HG02759 (cell line): ENCODE data around the gene HSF4.

ENCODE experiments used
- ATAC-seq: cut with Tn5 transposase; IDR thresholded peaks from one replicate; pipeline ENCODE4 v1.9.1; 2021; ENCODE audit warnings: mild to moderate bottlenecking, moderate library complexity; ENCODE audit not compliant: unreplicated experiment

Gene HSF4

GRCh38 chr16:67150047-67150832 is 14.3 kb upstream of the HSF4 start:
- ATAC-seq = peak; percentile 47

DNA sequence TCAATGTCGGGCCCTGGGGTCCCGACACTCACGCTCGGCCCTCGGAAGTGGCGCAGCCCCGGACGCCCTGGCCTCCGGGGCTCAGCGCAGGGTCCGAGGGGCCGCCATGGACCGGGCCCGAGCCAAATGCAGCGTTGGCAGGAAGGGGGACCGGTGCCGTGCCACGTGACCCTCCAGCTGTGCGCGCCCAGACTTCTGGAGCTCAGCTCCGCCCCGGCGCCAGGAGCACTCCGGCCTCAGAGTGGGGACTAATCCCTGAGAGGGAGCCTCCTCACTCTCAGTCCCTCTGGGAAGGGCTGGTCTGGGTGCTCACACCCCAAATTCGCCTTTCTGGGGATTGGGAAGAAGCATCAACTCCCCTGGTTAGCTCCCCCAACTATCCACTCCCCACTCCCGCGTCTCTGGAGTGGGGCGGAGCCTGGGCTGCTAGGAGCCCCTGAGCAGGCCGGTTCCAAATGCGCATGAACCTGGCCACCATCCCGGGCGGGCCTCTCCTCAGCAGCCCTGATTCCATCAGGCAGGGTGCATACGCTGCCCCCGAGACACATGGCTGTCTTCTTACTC is 13.6 kb upstream of the HSF4 start, which contains the start of gene B3GNT9:
Gene B3GNT9, minus strand, starts transcription at position 166 of the 564 bp plus-strand sequence. CDS start 513 bp downstream, outside the sequence.
- ATAC-seq = peak; percentile 42

DNA sequence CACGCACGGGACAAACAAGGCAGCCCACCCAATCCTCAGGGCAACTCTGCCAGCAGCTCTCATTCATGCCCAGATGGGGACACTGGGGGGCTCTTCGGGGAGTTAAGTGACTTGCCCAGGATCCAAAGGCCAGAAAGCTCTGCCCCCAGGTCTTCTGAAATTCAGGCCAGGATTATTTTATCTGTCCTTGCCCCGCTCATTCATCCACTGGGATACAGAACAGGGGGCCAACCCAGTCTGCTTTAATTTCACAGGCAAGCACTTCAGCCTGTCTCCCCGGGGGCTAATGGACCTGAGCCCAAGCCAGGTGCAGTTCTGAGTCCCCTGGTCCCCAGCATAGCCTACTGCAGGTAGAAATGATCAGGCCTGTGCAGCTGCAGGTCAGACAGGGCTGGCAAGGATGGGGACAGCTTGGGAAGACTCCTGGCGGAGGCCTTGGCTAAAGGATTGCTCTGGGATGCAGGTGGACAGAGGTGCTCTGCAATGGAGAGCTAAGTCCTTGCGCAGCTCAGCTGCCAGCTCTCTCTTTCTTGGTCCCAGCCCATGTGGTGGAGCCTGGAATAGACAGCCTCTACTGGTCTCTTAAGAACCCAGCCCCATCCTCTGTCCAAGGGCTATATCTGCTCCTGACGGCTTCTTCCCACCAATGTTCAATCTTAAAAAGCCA is 13.0 kb upstream of the HSF4 start:
- no peak for ATAC-seq

GRCh38 chr16:67154578-67155294 is 9.8 kb upstream of the HSF4 start:
- no peak for ATAC-seq

DNA sequence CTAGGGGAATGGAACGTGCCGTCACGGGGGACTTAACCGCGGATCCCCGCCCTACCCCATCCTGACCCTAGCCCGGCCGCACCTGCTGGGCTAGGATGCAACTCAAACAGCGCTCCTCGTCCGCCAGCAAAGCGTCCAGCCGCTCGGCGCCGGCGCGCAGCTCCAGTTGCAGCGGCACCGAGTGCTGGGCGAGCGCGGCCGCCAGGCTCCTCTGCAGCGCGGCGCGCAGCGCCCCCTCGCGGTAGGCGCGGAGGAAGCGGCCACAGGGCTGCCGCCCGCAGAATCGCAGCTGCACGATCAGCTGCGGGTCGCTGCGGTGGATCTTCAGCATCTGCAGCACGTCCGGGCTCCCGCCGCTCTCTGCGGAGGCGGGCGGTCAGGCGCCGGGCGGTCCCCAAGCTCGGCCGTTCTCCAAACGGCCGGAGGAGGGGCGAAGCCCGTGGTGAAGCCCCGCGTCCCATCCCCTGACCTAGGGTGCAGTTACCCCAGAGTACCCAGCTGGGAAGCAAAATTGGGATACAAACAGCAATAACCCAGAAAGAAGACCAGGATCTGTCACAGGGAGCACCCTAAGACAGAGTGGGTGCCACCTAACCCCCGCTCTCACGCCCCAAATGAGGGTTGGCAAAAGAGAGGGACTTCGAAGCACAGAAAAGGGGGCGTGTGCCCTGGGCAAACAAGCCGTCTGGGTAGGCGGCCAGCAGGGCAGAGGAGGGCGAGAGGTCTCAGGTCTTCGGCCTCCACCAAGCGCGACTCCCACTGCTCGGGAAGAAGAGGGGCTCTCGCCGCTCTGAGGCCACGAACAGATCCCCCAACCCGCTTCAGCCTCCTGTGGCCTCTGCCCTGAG is 9.0 kb upstream of the HSF4 start:
- ATAC-seq = peak; percentile 35

DNA sequence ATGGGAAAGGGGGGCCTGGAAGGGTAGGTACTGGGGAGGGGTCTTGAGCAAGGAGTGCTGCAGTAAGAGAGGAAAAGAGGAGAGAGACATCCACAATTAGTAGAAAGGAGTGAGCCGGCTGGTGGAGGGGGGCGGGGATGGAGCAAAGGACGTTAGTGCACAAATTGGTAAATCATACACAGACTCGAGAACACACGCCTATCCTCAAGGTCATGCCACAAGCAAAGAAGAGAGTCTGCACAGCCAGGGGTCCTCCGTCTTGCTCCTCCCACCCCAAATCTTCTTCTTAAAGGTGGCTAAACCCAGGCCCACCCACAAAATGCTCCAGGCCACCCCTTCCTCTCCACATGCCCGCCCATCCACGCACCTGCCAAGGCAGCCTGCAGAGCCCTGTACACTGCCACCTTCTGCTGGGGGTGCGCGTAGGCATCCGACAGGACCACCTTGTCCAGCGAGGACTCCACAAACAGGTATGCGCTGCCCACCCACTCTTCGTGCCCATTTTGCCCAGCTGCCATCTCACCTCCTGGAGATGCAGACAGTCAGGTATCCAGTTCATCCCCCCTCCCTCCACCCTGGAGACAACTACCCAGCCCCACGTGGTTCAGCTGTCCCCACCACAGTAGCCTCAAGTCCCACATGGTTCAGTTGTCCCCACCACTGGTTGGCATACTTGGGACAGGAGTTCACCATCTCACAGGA is 8.3 kb upstream of the HSF4 start:
- no peak for ATAC-seq

DNA sequence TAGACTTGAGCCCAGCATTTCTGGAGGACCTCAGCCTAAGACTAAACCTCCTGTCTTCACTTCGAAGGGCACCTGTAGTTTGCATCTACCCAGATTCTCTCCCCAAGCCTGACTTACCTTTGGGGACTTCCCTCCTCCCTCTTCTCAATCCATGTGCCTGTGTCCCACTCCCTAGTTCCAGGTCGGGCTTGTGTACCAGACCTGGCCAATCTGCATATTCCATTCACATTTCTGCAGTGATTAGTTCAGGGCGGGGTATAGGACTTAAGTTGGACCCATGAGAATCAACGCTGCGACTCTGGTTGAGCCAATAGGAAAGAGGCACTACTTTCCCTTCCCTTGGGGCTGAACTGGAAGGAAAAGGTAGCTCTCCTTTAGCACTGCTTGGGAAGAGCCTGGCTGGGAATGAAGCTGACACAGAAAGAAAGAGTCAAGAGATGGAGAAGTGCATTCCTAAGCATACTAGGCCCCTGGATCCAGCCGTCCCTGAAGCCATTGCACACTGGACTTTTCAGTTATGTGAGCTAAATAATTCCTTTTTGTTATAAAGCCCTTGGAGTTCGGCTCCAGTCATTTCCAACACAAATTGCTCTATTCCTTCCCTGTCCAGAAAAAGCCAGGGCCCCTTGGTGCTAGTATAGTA is 7.3 kb upstream of the HSF4 start:
- no peak for ATAC-seq

DNA sequence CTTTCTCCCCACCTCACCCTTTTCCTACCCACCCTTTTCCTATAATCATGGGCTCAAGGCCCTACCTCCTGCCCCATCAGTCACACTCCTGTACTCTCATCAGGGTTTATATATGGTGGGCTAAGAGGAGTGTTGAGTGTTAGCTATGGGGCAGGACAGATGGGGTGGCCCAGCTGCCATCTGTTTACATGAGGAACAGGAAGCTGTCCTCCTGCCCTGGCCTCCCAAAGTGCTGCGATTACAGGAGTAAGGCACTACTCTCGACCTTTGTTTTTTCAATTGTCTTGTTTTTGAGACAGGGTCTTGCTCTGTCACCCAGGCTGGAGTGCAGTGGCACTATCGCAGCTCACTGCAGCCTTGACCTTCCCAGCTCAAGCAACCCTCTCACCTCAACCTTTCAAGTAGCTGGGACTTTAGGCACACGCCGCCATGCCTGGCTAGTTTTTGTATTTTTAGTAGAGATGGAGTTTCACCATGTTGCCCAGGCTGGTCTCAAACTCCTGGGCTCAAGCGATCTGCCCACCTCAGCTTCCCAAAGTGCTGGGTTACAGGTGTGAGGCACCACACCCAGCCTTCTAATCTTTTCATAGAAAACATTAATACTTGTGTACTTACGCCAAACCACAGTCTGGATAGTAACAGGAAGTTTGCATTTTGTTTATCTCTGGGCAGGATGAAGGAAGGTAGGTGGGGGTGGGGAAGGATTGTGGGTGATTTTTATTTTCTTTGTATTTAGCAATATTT is 6.5 kb upstream of the HSF4 start:
- ATAC-seq = no peak

- peak; percentile 42 for ATAC-seq
Observed at GRCh38 chr16:67158637-67159600, 5.6 kb upstream of the HSF4 start.

DNA sequence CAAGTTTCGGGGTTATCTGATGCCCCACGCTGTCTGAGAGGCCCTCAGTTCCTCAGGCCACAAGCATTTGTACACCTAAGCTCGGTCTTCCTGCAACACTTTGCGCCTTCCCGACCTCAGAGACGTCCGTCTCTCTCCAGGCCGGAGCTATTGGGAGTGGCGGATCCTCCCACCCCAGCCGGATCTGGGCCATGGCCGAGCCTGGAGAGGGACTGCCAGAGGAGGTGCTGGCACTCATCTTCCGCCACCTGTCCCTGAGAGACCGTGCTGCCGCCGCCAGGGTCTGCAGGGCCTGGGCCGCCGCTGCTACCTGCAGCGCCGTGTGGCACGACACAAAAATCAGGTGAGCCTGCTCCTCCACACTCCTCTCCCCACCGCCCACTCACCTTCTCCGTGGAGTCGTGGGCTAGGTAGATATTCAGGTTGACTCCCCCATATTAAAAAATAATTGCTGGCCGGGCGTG is 2.9 kb upstream of the HSF4 start:
- ATAC-seq = no peak

DNA sequence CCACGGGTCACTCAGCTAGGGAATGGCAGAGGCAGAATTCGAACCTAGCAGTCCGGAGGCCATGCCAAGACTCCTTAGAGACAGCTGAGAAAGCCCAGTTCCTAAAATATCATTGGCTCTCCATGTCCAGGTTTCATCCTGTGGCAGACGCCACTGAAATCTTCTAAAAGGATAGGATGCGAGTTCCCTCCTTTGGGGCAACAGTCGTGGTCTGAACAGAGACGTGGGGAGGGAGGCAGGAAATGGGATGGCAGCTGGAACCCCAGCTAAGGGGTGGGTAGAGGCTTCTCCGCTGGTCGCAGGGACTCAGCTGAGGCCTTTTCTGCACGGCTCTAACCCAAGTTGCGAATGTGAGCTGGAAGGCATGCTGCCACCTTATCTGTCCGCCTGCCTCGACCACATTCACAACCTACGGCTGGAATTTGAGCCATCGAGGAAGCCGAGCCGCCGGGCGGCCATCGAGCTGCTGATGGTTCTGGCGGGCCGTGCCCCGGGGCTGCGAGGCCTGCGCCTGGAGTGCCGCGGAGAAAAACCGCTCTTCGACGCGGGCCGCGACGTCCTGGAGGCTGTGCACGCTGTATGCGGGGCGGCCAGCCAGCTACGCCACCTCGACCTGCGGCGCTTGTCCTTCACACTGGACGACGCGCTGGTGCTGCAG is 1.9 kb upstream of the HSF4 start:
- ATAC-seq = no peak

GRCh38 chr16:67163164-67163998 is 1.2 kb upstream of the HSF4 start:
- ATAC-seq = no peak

- no peak for ATAC-seq
Observed at GRCh38 chr16:67163999-67164558, 466 bp upstream of the HSF4 start.

GRCh38 chr16:67165121-67166078 is 855 bp downstream of the HSF4 start:
- ATAC-seq = no peak
